GM21528 (cell line): ENCODE measurements around the gene PSEN2.

Source experiments
- ATAC-seq: cut with Tn5 transposase; IDR thresholded peaks from one replicate; pipeline ENCODE4 v1.9.1; 2021; ENCODE audit warnings: mild to moderate bottlenecking, moderate library complexity; ENCODE audit not compliant: unreplicated experiment, low FRiP score

PSEN2 gene

DNA sequence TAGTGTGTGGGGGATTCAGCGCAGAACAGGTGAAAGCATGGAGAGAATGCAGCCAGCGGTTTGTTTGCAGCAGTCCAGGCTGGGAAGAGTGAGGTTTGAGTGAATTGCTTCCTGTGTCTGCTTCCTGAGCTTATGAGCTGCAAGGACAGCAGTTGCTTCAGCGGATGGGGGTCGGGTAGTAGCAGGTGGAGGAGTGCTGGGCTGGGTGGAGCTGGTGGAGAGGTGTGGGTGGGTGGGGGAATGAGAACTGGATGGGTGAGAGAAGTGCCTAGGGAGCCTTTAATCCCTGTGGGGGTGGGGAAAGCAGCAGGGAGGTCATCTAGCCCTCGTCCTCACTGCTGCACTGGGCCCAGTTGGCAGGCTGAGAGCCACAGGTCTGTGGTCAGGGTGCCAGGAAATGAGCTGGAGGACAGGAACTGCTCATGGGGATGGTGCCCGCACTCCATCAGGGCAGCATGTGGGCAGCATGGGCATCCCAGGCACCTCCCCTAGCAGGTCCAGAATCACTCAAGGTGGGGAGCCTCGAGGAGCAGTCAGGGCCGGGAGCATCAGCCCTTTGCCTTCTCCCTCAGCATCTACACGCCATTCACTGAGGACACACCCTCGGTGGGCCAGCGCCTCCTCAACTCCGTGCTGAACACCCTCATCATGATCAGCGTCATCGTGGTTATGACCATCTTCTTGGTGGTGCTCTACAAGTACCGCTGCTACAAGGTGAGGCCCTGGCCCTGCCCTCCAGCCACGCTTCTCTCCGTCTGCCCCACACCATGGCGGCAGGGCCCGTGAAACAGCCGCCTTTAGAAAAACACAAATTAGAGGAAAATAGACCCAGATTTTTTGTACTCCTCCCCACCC, 14.8 kb downstream of the PSEN2 start:
- no peak for ATAC-seq

DNA sequence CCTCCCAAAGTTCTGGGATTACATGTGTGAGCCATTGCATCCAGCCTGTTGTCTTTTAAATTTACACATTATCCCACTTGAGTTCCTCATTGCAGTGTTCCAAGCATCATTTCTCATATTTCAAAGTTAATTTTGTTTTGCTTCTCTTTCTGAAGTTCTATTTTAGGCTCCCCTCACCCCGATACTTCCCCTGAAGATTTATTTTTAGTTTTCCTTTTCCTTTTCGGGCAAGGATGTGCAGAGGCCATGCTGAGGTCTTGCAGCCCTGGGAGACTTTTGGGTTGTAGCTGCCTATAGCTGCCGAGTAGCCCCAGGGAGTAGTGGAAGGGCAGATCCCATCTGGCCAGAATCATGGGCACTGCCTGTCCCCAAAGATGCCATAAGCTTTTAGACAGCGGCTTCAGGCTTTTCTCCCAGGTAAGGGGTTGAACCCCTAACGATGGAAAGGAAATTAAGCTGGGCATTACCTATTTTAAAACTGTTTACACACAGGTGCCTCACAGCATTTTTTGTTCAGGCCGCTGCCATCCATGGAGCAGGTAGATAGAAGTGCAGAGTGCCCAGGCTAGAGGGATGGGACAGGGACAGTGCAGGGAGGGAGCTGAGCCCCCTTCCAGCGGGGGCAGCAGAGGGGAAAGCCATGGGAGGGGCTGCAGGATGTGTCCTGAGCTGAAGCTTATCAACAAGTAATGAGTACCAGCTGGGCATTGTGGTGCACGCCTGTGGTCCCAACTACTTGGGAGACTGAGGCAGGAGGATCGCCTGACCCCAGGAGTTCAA, 15.9 kb downstream of the PSEN2 start:
- ATAC-seq, result no peak

DNA sequence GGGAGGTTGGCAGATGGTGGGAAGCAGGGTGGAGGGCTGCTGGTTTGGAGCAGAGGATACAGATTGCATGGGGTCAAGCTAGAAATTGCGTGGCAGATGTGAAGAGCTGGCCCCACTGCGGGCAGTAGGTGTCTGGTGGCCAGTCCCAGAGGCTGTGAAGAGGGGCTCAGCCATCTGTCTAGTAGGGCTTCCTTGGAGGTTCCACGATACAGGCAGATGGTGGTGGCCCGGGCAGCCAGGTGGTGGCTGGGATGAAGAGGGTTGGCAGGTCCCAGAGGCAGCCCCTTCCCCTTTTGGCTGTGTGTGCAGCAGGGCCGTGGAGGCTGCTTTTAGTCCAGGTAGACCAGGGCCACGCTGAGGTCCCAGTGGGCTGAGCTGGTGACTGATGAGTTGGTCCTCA, 16.6 kb downstream of the PSEN2 start:
- no peak for ATAC-seq

DNA sequence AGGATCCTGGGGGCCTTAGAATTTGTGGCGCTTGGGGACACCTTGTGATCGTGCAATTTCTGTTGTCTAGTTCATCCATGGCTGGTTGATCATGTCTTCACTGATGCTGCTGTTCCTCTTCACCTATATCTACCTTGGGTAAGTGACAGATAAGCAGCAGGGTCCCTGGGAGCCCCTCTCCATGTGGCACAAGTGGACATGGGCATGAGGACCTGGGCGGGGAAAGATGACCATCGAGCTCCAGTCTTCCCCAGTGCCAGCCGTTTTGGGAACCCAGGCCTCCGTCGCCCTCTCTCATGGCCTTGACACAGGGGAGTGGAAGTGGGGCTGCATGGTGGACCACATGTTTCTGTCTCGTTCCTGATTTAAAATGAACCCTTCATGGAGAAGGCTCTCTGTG, 17.6 kb downstream of the PSEN2 start:
- ATAC-seq, result no peak

DNA sequence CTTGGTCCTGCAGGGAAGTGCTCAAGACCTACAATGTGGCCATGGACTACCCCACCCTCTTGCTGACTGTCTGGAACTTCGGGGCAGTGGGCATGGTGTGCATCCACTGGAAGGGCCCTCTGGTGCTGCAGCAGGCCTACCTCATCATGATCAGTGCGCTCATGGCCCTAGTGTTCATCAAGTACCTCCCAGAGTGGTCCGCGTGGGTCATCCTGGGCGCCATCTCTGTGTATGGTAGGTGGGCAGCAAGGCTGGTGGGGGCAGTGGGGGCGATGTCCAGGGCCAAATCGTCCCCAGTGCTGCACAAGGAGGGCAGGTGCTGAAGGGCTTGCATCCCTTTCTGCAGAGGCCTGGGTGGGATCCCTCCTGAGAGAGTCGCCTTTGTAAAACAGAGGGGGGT, 18.4 kb downstream of the PSEN2 start:
- ATAC-seq, result no peak

DNA sequence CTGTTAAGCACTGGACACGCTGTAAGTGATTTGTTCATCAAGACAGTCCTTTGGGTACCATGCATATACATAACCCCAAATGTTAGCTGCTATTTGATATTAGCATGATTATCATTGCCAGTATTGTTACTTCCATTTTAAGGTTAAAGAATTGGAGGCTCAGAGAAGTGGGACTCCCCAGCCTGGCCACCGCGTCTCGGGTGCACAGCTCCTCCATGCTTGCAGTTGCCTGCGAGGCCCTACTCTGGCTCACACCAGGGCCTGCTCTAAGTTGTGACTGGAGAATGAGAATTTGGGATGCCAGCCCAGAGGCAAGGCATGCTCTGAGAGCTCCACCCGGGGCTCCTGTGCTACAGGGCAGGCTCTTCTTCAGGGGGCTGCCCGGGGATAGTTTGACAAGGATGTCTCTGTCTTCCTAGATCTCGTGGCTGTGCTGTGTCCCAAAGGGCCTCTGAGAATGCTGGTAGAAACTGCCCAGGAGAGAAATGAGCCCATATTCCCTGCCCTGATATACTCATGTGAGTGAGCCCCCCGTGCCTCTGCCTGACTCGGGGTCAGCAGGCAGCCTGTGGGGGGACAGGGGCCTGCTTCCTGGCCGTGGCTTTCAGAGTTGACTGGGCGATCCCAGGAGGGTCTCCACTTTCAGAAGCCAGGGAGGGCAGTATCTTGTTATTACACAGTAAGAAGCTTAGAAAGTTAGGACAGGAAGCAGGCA, 19.4 kb downstream of the PSEN2 start:
- ATAC-seq, result no peak

DNA sequence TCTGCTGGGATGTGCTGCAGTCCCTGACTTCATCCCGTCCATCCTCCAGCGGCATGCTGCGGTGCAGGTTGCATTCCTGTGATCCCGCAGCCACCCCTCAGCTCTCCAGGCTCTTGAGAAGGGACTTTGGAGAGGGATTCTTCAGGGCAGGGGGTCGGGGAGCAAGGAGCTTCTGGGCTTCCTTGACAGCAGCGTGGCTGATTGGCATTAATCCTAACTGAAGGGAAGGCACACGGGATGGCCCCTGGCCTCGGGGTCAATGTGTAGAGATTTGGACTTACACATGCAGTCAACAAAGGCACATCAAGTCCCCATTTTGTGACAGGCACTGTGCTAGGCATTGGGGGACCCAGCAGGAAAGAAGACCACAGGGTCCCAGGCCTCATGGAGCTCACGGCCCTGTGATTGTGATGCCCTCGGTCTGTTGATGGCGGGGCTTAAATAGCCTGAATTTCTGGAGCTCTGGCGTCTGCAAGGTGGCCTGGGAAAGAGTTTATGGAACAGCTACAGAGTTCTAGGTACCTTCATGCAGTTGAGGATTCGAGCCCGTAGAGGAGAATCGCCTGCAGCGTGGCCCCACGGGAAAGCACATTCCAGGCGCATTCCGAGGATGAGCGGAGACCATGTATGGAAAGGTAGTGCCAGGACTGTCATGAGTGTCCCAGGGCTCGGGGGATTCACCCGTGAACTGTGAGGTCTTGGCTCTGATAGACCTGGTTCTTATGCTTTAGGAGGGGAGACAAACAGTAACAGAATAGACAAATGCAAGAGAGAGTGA, 20.1 kb downstream of the PSEN2 start:
- no peak for ATAC-seq

DNA sequence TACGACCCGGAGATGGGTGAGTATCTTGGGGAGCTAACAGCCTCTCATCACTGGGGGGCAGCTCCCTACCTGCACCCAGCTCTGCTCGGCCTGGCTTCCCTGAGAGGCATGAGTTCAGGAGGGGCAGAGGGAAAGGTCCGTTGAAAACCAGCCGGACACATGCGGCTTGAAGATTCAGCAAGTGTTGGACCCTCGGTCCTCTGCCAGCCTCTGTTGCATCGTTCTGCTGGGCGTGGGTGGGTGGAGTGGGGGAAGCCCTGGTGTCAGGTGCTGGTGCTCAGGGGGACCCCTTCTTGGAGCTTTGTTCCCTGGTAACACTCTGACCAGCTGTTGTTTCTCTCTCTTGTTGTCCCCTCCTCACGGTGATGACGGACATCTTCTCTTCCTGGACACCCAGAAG, 20.9 kb downstream of the PSEN2 start:
- no peak for ATAC-seq

DNA sequence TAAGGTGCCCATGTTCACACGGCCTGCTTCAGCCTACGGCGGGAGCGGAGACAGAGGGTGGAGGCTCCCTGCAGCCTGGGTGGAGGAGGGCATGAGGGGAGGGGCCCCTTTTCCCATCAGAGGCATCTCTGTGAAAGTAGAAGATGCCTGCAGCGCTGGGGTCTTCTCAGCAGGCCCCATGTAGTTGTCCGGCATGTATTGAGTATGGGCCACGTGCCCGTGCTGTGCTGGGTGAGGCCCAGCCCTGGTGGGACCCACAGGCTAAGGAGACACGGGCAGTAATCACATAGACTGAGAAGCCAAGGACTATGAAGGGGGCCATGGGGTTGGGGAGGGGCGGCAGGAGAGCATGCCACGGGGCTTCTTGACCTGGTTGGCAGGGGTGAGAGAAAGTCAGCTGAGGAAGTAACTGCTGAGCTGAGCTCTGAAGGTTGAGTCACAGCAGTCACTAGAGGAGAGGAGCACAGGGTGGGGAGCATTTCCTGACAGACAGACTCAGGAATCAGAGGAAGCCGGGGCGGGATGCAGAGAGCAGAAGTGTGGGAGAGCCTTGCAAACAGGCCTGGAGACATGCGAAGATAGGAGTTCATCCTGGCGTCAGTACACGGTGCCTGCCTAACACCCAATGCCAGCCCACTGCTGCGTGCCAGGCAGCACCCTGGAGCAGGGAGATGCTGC, 21.6 kb downstream of the PSEN2 start:
- ATAC-seq, result no peak

DNA sequence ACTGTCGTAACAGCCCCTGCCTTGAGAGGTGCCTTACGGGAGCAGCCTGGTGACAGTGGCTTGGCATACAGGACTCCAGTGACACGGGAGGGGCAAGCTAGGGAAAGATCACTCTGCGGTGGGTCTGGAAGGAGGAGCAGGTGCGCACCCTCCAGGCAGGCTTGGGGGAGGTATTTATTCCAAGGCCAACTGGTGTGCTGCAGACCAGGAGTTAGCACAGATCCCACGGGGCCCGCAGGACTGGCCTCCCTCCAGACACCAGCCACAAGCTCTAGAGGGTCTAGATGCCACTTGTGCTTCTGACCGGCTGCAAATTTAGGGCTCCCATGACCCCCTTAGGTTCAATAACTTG, 22.1 kb downstream of the PSEN2 start:
- ATAC-seq, result no peak

DNA sequence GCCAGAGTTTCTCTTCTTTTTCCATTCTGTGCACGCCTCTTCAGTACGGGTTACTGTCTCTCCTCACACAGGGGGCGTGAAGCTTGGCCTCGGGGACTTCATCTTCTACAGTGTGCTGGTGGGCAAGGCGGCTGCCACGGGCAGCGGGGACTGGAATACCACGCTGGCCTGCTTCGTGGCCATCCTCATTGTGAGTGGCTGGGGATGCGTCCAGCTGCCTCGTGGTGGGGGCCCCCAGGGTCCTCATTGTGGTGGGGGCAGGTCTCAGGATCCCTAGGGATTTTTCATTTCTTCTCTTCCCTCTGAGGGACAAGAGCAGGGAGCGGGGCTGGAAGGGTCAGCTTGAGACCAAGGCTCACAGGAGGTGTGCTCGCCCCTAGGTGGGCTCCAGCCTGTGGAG, 23.5 kb downstream of the PSEN2 start:
- ATAC-seq, result no peak

DNA sequence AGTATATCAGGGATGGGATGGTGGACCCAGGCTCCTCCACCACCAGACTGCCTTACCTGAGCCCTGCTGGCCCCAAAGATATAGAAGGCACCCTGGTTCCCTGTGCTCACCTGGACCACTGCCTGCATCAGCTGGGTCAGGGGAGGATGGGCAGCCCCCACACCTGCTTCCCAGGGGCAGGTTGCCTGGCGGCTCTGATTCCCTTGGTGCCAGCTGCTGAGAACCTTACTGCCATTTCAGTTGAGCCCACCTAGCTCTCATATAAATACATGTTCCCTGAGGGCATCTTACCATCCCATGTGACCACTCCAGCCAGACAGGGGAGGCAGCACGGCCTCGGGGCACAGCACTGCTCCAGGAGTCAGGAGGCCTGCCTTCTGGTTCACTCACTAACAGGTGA, 24.4 kb downstream of the PSEN2 start:
- ATAC-seq, result no peak

DNA sequence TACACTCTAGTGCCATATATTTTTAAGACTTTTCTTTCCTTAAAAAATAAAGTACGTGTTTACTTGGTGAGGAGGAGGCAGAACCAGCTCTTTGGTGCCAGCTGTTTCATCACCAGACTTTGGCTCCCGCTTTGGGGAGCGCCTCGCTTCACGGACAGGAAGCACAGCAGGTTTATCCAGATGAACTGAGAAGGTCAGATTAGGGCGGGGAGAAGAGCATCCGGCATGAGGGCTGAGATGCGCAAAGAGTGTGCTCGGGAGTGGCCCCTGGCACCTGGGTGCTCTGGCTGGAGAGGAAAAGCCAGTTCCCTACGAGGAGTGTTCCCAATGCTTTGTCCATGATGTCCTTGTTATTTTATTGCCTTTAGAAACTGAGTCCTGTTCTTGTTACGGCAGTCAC, 25.2 kb downstream of the PSEN2 start:
- ATAC-seq, result no peak

DNA sequence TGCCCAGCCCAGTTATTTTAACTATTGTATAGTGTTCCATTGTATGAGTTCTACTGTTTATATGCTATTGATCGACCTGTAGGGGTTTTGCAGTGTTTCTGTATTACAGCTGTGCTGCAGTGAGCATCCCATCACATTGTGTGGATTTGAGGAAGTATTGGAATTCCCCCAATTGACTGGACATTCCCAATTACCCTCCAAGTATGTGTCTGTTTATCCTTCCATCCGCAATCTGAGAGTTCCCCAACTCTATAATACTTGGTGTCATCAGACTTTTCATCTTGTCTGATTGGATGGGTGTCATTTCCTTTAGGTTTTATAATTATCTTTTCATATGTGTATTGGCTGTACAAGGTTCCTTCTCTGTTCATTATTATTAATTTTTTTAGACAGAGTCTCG, 27.8 kb downstream of the PSEN2 start:
- no peak for ATAC-seq

DNA sequence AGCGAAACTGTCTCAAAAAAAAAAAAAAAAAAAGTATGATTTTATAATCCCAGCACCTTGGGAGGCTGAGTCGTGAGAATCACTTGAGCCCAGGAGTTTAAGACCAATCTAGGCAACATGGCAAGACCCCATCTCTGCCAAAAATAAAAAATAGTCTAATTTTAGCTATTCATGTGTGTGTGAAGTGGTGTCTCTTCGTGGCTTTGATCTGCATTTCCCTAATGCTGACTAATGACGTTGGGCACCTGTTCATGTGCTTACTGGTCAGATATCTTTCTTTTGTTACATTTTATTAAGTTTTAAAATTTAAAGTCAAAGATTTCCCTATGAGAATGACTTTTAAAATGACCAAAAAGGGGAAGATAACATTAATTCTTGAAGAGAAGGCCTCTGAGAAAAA, 31.0 kb downstream of the PSEN2 start:
- no peak for ATAC-seq

DNA sequence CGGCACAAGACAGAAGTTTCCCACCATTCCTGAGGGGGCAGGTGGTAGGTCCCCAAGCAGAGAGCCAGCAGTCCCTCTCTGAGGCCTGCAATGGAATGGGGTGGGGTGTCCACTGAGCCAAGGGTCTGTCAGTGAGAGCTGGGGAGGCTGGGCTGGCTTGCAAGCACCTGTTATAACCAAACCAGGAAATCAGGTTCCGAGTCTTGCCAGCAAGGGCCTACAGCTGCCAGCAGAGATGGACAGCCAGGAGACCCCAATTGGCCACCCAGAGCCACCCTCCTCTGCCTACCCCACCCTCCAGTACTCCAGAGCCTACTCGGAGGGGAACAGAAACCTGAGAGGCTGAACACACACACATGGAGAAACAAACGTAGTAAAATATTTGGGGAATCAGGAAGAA, 32.2 kb downstream of the PSEN2 start:
- ATAC-seq, result no peak

DNA sequence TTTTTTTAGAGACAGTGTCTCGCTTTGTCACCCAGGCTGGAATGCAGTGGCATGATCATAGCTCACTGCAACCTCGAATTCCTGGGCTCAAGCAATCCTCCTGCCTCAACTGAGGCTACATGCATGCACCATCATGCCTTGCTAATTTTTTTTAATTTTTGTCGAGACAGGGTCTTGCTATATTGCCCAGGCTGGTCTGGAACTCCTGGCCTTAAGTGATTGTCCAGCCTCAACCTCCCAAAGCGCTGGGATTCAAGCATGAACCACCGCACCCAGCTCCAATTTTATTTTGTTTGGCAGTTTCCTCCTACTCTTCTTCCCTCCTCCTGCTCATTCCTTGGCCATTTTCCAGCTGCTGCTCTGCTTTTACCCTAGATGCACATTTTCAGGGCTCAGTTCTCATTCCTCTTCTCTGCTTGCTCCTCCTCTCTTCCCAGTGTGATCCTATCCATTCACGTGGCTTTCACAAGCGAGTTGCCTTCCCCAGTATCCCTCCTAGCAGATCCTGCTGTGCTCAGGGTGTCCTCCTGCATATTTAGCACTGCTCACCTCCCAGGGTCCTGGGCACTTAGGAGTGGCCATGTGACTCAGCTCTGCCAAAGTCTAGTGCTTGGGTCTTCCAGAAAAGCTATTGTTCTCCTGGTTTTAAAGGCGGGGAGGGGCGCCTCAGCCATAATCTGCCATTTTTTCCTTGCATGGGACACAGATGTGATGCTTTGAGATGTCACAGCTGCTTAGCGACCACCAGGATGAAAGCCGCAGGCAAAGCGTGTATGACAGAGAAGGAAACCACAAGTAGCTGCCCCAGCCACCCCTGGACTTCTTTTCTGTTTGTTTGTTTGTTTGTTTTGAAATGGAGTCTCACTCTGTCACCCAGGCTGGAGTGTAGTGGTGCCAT, 33.7 kb downstream of the PSEN2 start:
- no peak for ATAC-seq

DNA sequence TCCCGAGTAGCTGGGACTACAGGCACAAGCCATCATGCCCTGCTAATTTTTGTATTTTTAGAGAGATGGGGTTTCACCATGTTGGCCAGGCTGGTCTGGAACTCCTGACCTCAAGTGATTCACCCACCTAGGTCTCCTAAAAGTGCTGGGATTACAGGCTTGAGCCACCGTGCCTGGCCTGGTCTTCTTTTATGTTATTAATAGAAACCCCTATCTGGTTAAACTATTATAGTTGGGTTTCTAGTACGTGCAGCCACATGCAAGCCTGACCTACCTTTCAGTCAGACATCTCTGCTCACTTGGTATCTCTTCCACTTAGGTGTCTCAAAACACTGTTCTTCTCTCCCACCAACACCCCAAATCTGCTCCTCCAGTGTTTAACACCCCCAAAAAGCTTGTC, 34.4 kb downstream of the PSEN2 start:
- ATAC-seq, result no peak

DNA sequence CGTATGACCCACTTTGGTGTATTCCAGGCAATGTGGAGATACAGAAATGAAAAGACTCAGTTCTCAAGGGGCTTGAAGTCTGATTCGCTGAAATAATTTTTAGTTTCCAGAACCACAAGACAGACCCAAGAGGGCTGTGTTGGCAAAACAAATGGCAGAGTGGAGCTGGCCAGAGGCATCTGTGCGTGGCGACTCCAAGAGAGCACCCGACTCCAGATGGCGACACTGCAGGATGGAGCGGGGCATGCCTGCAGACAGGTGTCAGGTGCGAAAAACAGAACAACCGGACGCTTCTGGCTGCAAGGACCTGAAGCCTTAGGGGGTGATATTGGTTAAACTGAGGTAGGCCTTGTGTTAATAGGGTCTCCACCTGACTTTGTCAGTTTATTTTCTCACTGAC, 38.0 kb downstream of the PSEN2 start:
- ATAC-seq, result no peak
